RKO (cell line): Measurements from ENCODE around the gene ATP8B4.
A peak's percentile ranks its signal among the peaks of the same experiment; 100 is the strongest.
"Not testable (repeated sequence)": the region's sequence is repeated elsewhere in the genome, so short reads cannot be mapped to it uniquely, and the experiment has no call there.

ENCODE experiments used
- DNase-seq: peaks from one replicate; pipeline ENCODE4 v3.0.0-alpha.2; 2016; ENCODE audit warnings: low spot score

ATP8B4 gene, protein sequence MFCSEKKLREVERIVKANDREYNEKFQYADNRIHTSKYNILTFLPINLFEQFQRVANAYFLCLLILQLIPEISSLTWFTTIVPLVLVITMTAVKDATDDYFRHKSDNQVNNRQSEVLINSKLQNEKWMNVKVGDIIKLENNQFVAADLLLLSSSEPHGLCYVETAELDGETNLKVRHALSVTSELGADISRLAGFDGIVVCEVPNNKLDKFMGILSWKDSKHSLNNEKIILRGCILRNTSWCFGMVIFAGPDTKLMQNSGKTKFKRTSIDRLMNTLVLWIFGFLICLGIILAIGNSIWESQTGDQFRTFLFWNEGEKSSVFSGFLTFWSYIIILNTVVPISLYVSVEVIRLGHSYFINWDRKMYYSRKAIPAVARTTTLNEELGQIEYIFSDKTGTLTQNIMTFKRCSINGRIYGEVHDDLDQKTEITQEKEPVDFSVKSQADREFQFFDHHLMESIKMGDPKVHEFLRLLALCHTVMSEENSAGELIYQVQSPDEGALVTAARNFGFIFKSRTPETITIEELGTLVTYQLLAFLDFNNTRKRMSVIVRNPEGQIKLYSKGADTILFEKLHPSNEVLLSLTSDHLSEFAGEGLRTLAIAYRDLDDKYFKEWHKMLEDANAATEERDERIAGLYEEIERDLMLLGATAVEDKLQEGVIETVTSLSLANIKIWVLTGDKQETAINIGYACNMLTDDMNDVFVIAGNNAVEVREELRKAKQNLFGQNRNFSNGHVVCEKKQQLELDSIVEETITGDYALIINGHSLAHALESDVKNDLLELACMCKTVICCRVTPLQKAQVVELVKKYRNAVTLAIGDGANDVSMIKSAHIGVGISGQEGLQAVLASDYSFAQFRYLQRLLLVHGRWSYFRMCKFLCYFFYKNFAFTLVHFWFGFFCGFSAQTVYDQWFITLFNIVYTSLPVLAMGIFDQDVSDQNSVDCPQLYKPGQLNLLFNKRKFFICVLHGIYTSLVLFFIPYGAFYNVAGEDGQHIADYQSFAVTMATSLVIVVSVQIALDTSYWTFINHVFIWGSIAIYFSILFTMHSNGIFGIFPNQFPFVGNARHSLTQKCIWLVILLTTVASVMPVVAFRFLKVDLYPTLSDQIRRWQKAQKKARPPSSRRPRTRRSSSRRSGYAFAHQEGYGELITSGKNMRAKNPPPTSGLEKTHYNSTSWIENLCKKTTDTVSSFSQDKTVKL

DNA sequence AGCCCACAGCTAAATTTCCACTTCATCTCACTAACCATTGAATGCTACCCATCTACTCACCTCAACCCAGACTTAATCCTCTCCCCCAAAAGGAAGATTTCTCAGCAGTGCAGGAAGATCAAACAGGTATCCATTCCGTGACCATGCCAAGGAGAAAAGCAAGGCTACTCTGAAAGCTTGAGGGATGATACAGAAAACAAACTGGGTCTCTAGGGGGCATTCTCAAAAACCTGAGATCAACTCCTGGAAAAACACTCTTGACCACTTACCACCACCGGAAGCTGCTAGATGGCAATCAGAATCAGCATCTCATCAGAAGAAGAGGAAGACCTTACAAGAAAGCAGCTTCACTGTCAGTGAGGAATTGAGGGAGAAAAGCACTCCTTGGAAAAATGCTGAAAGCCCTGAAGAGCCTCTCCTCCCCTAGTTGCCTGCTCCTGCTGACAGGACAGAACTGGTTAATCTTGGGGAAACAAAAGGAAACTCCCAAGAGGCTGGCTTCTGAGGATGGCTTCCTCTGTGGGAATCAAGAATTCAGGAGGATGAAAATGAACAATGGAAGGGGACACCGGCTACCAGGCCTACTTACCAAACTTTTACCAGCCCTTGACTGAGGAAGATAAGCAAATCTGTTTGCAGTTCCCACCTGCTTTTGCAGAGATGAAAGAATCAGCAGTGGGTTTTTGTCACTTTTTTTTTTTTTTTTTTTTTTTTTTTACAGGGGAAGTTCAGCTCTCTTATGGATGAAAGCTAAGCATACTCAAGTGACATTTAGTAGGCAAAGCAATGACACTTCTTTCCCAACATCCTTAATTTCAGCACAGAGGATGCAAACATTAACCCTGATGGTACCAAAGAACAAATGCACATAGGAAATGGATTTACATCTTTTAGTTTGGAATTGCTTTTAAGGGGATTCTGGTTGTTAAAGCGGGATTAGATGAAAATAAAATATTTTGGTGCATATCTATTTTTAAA, at the start of gene ATP8B4:
ATP8B4 (minus strand) TSS at position 171 of the 978 bp plus-strand sequence. CDS start 12,267 bp downstream, outside the sequence.
- DNase-seq: no peak

DNA sequence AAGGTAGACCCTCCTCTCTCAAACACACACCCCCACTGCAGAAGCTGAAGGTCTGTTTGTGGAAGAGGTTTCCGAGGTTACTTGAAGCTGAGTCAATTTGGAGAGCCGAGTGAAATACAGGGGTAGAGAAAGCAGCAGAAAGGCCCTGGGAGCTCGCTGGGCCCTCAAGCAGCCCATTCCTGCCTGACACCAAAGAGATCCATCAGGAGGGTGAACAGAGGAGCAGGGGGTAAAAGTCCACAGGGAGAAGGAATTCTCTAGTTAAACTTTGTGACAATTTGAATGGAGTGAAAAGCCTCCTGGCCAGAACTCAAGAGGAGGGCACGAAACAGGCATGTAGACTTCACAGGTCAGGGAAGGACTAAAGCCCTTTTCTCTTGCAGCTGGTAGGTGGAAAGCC, 49.3 kb upstream of the ATP8B4 start:
- DNase-seq: no peak

DNA sequence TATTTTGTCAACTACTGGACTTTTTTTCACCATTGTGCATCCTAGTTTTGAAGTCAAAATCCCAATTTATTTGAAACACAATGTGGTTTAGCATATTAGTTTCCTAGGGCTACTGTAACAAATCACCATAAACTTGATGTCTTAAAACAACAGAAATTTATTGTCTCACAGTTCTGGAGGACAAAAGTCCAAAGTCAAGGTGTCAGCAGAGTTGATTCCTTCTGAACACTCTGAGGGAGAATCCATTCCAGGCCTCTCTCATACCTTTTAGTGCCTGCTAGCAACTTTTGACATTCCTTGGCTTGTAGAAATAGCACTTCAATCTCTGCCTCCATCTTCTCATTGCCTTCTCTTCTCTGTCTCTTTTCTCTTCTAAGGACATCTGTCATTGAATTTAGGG, 48.1 kb upstream of the ATP8B4 start:
- DNase-seq: no peak

DNA sequence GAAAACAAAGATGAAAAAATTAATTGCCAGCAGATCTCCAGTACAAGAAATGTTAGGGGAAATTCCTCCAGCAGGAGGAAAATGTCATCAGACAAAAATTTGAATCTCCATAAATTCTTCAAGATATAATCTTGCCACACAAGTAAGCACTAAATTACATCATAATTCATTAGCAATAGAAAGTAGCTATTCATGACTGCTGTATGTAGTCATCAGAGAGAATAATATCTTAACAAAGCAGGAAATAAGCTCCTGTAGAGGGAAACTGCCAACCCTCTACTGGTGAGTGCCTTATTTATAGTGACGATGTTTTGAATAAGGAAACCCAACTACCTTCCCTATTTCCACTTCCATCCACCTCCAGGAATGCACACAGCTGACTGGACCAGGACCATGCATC, 47.2 kb upstream of the ATP8B4 start:
- peak; percentile 45 for DNase-seq

DNA sequence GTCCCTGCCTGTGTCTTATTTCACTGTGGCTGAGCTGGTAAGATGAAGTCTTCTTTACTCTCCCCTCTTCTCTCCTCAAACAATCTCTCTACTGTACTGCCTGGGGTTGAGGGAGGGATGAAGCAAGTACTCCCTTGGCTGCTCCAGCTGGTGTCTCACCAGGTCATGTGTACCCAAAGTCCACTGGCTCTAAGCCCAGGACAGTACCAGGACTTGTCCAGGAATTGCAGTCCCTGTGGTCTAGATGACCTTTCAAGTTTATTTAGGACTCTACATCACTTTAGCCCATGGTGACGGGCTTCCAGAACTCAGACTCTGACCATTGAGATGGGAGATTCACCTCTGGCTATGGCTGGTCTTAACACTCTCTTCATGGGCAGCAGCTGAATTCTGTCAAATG, 45.4 kb upstream of the ATP8B4 start:
- no peak for DNase-seq

DNA sequence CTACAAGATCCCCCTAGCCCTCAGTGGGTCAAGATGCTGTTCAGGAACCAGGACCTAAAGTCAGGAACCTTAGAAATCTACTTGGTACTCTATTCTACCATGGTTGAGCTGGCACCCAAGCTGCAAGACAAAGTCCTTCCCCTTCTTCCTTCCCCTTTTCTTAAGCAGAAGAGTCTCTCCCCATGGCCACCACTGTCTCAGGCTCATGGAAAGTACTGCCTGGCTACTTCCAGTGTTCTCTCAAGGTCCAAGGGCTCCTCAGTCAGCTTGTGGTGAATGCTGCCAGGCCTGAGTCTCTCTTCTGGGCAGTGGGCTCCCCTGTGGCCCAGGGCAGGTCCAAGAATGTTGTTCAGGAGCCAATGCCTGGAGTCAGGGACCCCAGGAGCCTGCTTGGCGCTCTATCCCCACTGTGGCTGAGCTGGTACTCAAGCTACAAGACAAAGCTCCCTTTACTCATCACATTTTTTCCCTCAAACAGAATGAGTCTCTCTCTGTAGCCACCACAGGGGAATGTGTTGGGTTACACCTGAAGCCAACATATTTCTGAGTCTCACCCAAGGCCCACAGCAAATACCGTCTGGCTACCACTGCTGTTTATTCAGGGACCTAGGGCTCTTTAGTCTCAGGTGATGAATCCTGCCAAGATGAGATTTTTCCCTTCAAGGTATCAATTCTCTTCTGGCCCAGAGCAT, 44.8 kb upstream of the ATP8B4 start:
- DNase-seq: no peak

DNA sequence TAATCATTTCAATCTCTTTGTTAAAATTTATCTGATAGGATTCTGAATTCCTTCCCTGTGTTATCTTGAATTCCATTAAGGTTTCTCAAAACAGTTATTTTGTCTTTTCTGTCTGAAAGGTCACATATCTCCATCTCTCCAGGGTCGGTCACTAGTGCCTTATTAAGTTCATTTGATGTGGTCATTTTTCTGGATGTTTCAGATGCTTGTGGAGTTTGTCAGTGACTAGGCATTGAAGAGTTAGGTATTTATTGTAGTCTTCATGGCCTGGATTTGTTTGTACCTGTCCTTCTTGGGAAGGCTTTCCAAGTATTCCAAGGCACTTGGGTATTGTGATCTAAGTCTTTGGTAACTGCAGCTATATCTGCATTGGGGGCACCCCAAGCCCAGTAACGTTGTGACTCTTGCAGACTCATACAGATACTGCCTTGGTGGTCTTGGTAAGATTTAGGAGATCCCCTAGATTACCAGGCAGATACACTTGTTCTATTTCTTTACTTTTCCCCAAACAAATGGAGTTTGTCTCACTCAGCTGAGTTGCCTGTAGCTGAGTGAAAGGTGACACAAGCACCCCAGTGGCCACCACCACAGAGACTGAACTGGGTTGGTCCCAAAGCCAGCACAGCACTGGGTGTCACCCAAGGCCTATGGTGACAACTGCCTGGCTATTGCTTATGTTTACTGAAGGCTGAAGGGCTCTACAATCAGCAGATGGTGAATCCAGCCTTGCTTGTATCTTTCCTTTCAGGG, 44.1 kb upstream of the ATP8B4 start:
- DNase-seq: no peak

DNA sequence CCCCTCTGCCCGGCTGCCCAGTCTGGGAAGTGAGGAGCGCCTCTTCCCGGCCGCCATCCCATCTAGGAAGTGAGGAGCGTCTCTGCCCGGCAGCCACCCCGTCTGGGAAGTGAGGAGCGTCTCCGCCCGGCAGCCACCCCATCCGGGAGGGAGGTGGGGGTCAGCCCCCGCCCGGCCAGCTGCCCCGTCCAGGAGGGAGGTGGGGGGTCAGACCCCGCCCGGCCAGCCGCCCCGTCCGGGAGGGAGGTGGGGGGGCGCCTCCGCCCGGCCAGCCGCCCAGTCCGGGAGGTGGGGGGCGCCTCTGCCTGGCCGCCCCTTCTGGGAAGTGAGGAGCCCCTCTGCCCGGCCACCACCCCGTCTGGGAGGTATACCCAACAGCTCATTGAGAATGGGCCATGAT, 39.2 kb upstream of the ATP8B4 start:
- not testable (repeated sequence) for DNase-seq

DNA sequence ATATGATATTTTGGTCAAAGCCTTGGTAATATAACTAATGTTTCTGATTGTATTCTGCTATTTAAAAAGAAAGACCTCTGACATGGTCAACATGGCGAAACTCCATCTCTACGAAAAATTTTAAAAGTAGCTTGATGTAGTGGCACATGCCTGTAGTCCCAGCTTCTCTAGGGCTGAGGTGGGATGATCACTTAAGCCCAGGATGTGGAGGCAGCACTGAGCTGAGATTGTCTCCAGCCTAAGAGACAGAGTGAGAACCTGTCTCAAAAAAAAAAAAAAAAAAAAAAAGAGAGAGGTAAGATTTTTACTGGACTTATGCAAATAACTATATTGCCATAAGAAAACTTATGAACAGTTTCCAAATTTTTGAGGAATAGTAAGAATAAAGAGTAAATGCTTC, 32.4 kb upstream of the ATP8B4 start:
- no peak for DNase-seq

DNA sequence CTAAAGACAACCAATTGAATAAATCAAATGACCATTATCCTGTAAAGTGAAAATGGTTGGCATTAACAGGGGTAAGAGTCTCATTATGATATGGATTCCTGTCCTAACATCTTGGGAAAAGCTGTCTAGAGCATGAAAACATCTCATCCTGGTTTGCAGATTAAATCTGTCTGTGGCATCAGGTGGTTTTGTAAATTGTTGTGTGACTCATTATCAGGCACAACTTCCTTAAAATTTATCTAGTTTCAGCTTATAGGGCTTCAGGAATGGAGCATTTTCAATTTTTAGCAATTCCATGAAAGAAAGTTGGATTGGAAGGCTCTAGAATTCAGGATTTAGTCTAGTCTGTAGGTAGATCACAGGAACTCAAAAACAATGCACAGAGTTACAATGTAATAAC, 31.8 kb upstream of the ATP8B4 start:
- no peak for DNase-seq

DNA sequence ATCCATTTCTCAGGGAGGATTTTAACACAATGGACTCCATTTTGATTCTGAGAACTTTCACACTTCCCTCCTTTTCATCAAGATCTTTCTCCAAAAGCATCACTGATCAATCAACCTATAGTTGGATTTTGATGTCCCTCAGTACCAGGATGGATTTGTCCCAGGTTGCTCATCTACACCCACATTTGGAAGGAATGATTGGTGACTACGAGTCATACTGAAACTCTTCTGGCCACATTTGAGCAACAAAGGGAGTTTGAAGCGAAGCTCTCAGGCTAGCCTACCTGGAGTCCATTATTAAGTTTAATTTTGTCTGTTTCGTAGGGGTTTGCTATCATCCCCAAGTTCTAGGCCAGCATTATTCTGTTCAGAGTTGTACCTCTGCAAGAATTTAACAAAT, 31.3 kb upstream of the ATP8B4 start:
- no peak for DNase-seq

DNA sequence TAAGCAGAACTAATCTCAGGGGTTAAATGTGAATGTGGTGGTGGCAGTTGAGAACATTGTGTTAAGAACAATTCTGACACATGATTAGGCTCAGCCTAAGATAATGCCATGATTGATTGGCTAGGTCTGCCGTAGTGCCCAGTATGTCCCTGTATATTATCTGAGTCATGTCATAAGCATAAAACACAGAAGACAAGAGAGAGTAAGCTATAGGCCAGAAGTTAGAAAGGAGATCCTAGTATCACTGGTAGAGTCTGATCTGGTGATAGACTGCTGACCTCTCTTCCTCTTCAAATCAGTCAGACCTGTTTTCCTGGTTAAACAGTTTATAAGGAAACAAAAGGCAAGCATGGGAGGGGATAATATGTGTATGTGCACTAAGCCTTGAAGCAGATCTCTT, 30.1 kb upstream of the ATP8B4 start:
- no peak for DNase-seq

DNA sequence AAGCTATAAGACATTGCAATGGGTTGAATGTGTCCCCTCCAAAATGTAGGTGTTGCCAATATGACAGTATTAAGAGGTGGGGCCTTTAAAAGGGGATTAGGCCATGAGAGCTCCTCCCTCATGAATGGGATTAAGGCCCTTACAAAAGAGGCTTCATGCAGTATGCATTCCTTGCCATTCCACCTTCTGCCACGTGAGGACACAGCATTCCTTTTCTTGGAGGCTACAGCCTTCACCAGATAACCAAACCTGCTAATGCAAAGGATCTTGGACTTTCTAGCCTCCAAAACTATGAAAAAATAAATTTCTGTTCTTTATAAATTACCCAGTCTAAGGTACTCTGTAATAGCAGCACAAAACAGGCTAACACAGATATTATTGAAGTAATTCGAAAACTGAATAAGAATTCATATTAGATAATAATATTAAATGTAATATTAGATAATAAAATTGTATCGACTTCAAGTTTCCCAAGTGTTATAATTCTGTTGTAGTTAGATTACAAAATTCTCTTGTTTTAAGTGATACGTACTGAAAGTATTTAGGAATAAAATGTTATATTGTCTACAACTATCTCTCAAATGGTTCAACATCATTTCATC, 29.4 kb upstream of the ATP8B4 start:
- peak; percentile 64 for DNase-seq

DNA sequence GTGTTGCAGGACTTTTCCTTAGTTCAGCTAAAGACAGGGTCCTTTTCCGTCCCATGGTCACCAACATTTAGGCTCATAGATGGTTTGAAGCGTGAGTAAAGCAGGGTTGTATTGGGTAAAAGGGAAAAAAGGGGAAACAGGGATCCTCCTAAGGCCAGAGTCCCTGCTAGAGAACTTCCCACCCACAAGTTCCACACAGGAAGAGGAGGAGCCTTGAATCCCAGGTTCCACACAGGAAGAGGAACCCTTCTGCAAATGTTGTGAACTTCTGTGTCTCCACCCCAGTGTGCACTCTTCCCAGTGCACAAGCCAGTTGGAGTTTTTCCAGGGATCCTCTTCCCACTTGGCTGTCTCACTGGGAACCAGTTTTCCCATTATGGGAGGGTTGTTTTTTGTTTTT, 27.6 kb upstream of the ATP8B4 start:
- no peak for DNase-seq

DNA sequence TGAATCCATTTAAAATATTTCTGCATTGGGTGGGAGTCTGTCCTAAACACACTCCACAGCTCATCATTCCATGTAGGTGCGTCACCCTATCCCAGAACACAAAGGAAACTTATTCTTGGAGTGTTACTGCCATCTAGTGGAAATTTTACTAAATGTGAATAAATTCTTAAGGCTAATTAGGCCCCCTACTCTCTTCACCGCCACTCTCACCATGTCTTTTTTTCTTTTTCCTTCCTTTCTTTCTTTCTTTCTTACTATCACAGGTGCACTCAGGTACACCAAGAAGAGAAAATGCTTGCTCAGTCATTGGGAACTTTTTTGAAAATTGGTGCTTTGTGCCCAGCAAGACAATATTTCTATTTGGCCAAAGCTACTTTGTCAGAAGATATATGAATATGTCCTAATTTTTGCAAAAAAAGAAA, 26.4 kb upstream of the ATP8B4 start:
- peak; percentile 85 for DNase-seq

DNA sequence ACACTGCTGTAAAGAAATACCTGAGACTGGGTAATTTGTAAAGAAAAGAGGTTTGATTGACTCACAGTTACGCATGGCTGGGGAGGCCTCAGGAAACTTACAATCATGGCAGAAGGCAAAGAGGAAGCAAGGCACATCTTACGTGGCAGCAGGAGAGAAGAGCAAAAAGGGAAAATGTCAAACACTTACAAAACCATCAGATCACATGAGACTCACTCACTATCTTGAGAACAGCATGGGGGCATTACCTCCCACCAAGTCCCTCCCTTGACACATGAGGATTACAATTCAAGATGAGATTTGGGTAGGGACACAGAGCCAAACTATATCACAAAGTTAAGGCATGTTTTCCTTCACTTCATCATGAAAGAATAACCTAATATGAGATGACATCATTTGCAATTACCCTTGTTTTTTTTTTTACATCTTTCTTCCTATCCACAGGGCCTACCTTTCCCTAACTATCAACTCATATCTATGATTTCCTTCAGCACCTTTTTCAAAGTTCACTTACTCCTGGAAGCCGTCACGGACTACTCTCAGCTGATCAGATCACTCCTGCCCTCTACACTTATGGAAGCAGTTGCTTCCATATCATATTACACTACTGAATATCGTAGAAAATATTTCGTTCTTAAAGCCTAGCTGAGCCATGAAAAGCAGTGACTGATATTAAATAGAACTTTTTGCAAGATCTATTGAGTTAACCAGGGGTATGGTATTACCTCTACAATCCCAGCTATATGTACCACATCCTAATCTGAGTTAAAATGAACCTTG, 25.5 kb upstream of the ATP8B4 start:
- no peak for DNase-seq

DNA sequence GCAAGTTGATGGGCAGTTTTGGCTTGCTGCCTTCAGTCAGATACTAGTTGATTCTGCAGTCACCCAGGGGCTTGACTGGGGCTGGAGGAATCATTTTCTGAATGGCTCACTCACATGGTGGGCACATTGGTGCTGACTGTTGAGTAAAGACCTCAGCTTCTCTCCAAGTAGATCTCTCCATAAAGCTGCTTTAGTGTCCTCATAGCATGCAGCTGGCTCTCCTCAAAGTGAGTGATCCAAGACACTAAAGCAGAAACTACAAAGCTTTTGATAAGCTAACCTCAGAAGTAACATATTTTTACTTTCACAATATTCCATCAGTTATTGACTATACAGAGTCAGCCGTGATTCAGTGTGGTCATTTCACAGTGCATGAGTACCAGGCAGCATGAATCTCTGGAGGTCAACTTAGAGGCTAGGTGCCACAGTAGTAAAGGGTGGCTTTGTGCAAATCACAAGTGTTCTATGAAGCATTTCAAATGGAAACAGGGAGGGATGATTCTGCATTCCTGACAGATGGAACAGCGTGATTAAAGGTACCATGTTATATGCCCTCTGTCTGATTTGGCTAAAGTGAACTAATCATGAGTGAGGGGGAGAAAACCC, 24.3 kb upstream of the ATP8B4 start:
- DNase-seq: no peak

DNA sequence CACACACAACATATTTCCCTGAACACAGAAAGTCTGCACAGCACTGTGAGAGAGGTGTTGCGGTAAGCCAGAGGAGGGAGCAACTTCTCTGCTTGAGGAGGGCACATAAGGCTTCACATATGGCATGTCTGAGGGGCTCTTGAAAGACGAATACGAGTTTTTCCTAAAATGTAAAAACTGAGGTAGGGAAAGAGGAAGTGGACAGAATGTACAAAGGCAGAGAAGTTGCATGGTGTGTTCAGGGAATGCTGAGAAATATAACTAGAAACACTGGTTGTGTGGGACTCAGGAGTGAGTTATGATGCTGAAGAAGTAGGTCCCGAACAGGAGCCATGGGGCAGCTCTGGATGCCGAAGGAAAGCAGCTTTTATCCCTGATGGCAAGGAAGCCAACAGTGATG, 22.8 kb upstream of the ATP8B4 start:
- DNase-seq: no peak
